GM19372 (cell line): ENCODE measurements around the gene RGS2.

Experiments
- ATAC-seq: cut with Tn5 transposase; IDR thresholded peaks from one replicate; pipeline ENCODE4 v1.9.1; 2021; ENCODE audit warnings: mild to moderate bottlenecking, low read depth, moderate library complexity; ENCODE audit not compliant: unreplicated experiment

Gene RGS2

DNA sequence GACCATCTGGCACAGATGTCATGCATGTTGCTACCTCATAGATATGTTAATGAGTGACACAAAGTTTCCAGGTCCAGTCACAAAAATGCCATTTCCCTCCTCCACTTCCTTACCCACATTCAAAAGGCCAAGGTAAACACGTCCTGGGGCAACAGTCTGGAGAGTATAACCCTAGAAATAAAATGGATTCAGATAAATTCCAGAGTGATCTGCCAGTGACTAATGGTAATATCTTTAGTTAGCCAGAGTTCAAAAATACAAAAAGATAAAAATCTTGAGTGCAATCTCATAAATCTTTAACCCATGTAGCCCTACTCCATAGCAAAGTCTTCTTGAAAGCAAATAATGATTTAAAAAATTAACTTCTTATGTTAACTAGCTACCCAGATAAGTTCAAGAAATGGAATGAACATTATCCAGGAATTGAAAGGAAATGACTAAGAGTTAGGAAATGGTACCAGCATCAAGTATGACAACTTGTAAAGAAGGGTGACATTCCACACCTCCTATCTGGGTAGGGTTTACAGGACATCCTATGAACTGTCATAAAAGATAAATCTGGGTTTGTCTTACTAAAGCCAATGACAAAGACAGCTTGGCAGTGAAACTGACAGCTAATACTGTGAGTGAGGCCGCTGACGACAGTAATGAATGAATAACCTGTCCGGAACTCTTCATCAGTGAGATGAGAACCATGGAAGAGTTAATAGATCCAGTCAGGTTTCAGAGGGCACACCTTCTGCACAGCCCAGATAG, 18.1 kb downstream of the RGS2 start:
- ATAC-seq: no peak

- ATAC-seq: no peak
Observed at GRCh38 chr1:192830595-192831246, 21.9 kb downstream of the RGS2 start.

- ATAC-seq: no peak
Observed at GRCh38 chr1:192831706-192832355, 23.0 kb downstream of the RGS2 start.

GRCh38 chr1:192832492-192832891, 23.7 kb downstream of the RGS2 start:
- no peak for ATAC-seq

DNA sequence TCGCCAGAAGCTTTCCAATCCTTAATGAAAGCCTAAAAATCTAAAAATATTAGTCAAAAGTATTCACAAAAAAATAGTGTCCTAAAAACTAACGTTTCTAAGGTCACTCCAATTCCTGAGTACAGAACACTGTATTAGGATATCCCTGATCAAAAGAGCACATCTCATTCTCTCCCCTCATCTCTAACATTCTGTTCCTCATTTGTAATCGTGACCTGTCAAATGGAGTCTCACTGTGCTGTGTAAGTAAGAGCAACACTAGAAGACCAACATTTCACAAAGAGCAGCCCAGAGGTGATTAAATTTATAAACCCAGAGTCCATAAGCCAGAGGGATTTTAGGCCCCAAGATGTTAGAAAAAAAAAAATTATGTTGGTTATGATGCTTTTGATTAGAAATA, 26.3 kb downstream of the RGS2 start:
- ATAC-seq: no peak

GRCh38 chr1:192839162-192840066, 30.6 kb downstream of the RGS2 start:
- ATAC-seq: no peak

GRCh38 chr1:192844360-192844759, 35.5 kb downstream of the RGS2 start:
- ATAC-seq: no peak

DNA sequence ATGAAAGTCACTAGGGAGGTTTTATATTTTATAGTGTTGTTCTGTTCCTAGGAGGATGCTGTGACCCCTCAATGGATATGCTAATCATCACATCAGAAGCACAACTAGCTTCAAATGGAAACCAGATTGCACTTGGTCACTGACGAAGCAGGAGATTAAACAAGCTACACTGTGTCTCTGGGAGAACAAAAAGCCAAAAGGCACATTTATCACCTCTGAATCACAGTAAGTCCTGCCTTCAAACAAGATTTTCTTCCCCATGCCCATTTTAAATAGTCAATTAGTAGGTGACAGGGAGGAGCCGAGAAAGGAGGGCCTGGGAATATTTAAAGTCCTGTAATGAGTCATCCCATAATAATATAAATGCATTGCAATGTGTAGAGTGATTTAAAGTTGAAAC, 38.1 kb downstream of the RGS2 start:
- ATAC-seq: no peak

- ATAC-seq: no peak
Observed at GRCh38 chr1:192849011-192849410, 40.2 kb downstream of the RGS2 start.

- ATAC-seq: no peak
Observed at GRCh38 chr1:192849442-192849841, 40.6 kb downstream of the RGS2 start.

DNA sequence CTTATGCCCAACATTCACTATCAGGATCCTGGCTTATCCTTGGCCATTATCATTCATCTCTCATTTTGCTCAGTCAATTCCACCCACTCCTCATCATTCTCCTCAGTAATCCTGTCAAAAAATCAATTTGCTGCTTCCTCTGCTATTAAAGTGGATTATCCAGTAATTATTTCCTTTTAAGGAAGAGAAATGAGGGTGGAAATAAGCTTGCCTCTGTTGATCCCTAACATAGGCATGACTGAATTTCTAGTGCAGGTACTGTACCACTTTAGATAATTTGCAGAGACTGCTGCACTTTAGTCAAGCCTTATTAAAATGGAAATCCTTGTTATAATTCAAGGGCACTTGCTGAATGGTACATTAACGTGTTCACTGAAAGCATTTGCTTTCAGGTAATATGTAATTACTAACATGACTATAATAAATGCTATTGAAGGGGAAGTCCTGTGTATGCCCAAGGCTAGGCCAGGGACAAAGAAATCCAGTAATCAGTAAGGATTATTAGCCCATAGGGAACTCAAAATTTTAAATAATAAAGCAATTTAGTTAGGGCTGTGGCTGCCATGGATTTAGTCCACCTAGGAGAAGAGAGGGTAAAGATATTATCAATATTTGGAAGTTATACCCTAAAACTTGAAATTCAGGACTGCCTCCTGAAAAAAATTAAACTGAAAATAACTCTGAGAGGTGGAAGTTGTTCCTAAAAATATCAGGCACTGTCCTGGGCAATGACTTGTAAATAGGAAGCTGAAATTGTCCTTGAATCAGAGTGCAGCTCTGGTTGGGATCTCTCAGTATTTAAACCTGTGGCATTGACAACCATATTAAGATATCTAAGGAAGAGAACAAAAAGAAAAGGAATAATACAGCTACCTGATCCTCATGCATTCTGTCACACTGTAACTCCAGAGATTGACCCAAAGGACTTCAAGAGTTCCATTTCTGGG, 43.4 kb downstream of the RGS2 start:
- no peak for ATAC-seq

GRCh38 chr1:192858456-192858855, 49.6 kb downstream of the RGS2 start:
- ATAC-seq: peak; percentile 74

- ATAC-seq: no peak
Observed at GRCh38 chr1:192859808-192860207, 51.0 kb downstream of the RGS2 start.

DNA sequence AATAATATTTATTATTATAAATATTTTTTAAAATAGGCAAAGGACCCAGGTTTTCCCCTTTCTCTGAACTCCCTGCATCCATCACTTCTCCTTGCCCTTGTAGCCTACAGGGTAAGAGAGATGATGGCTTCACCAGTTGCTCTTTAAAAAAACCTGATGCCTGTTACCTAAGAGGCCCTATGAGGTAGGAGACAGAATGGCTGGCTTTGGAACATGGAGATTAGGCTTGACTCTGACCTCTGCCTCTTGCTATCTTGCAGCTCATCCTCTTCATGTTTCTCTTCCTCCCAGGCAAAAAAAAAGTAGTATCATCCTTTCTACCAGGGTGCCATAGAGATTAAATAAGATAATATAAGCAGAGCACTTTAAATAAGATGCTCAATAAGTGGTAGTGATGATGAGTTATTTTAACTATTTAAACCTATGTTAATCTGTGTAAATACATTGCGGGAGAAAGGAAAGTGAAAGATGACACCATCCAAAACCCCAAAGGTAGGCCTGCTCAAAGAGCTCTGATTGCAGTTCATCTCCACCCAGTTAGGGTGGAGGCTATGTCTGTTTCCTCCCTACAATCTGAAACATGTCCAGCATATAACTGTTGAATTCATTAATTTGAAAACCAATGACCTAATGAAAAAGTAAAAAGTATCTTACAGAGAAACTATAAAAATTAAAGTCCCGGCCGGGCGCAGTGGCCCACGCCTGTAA, 51.8 kb downstream of the RGS2 start:
- no peak for ATAC-seq

DNA sequence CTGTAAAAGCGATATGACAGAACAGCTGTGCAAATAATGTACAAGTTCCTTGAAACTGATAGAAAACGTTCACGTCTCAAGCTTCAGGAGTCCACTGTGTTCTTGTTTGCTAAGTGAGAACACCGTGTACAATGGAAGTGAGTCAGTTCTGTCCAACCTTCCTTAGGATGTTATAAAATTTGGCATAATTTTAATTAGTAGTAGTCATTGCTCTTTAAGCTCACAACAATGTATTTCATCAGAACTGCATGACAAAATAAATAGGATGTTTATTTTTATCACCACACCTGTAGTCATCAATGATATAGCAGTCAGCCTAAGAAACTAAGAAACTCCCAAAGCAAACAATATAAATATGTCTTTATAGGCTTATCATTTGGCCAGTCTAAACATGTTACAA, 53.0 kb downstream of the RGS2 start:
- no peak for ATAC-seq
